WTC11 (cell line): ENCODE data around the gene CXCL3. TPM values are rescaled to one million over a fixed set of nuclear protein-coding genes. Genes with fewer than 3 reads are reported as not detected.

Experiments used
- ATAC-seq: fragments of 200-7000 bp; cut with Tn5 transposase; 2 replicates; pipeline ENCODE4 v1.10.0; 2021; ENCODE audit warnings: mild to moderate bottlenecking, moderate library complexity
- CTCF ChIA-PET: fragments of 300-600 bp; sonication (Branson Sonifier 250); formaldehyde crosslinking; loops from one replicate; lab custom pipeline; 2021; ENCODE audit warnings: antibody characterized with exemption; lab: Charles Lee
- POLR2A ChIA-PET: fragments of 350-600 bp; sonication (Branson Sonifier 250); formaldehyde crosslinking; loops from one replicate; lab custom pipeline; 2021; ENCODE audit warnings: antibody characterized with exemption; lab: Charles Lee
- DNase-seq: peaks from one replicate; pipeline ENCODE4 v3.0.0; 2021; ENCODE audit warnings: low spot score
- H3K27ac Mint-ChIP-seq: 2 replicates; pipeline ENCODE4 v1.8.0; 2021; ENCODE audit warnings: mixed read lengths
- H3K27me3 Mint-ChIP-seq: 2 replicates; pipeline ENCODE4 v1.8.0; 2021; ENCODE audit warnings: low read depth, mild to moderate bottlenecking, moderate library complexity, mixed read lengths
- H3K36me3 Mint-ChIP-seq: 2 replicates; pipeline ENCODE4 v1.8.0; 2021; ENCODE audit warnings: mixed read lengths
- H3K4me1 Mint-ChIP-seq: 2 replicates; pipeline ENCODE4 v1.8.0; 2022; ENCODE audit warnings: mixed read lengths
- H3K4me3 Mint-ChIP-seq: 2 replicates; pipeline ENCODE4 v1.8.0; 2021; ENCODE audit warnings: mild to moderate bottlenecking, moderate library complexity, mixed read lengths
- H3K9me3 Mint-ChIP-seq: 2 replicates; pipeline ENCODE4 v1.8.0; 2021; ENCODE audit warnings: mixed read lengths
- ATF3 ChIP-seq: sonication (generic); formaldehyde crosslinking; conservative IDR thresholded peaks from 2 replicates; pipeline ENCODE4 v1.8.1; 2022; ENCODE audit warnings: mild to moderate bottlenecking, missing genetic modification reagents
- CBFB ChIP-seq: sonication (generic); formaldehyde crosslinking; IDR thresholded peaks from 2 replicates; pipeline ENCODE4 v1.8.1; 2022; ENCODE audit warnings: mild to moderate bottlenecking, low read depth, missing genetic modification reagents
- CREB1 ChIP-seq: sonication (generic); formaldehyde crosslinking; IDR thresholded peaks from 2 replicates; pipeline ENCODE4 v1.8.0; 2023; ENCODE audit warnings: mild to moderate bottlenecking, missing genetic modification reagents
- ELF4 ChIP-seq: sonication (generic); formaldehyde crosslinking; IDR thresholded peaks from 2 replicates; pipeline ENCODE4 v1.8.1; 2022; ENCODE audit warnings: low read depth, mild to moderate bottlenecking, moderate library complexity, missing genetic modification reagents
- ESRRA ChIP-seq: sonication (generic); formaldehyde crosslinking; IDR thresholded peaks from 2 replicates; pipeline ENCODE4 v1.8.1; 2022; ENCODE audit warnings: mild to moderate bottlenecking, missing genetic modification reagents, borderline replicate concordance
- MXD4 ChIP-seq: fragments of 250-450 bp; sonication (Bioruptor Pico); IDR thresholded peaks from 2 replicates; pipeline ENCODE4 v1.8.0; 2021; ENCODE audit warnings: mild to moderate bottlenecking, moderate library complexity, borderline replicate concordance
- NFATC4 ChIP-seq: fragments of 250-450 bp; sonication (Bioruptor Pico); IDR thresholded peaks from 2 replicates; pipeline ENCODE4 v1.9.0; 2021; ENCODE audit warnings: mild to moderate bottlenecking
- NR2C2 ChIP-seq: sonication (generic); formaldehyde crosslinking; IDR thresholded peaks from 2 replicates; pipeline ENCODE4 v1.8.0; 2022; ENCODE audit warnings: mild to moderate bottlenecking, missing genetic modification reagents
- RORB ChIP-seq: fragments of 250-450 bp; sonication (Bioruptor Pico); IDR thresholded peaks from 2 replicates; pipeline ENCODE4 v1.9.0; 2021; ENCODE audit warnings: mild to moderate bottlenecking
- TCF7 ChIP-seq: sonication (generic); formaldehyde crosslinking; IDR thresholded peaks from 2 replicates; pipeline ENCODE4 v1.8.0; 2022; ENCODE audit warnings: mild to moderate bottlenecking, low read depth, missing genetic modification reagents, moderate library complexity
- ZNF317 ChIP-seq: sonication (generic); formaldehyde crosslinking; IDR thresholded peaks from 2 replicates; pipeline ENCODE4 v1.8.1; 2023; ENCODE audit warnings: low read depth, mild to moderate bottlenecking, moderate library complexity, missing genetic modification reagents, borderline replicate concordance
- ZNF423 ChIP-seq: fragments of 250-450 bp; sonication (Bioruptor Pico); IDR thresholded peaks from 2 replicates; pipeline ENCODE4 v2.1.2; 2022; ENCODE audit warnings: mild to moderate bottlenecking, moderate library complexity
- ZNF671 ChIP-seq: fragments of 250-450 bp; sonication (Bioruptor Pico); IDR thresholded peaks from 2 replicates; pipeline ENCODE4 v1.8.0; 2021; ENCODE audit warnings: mild to moderate bottlenecking
- ZSCAN18 ChIP-seq: fragments of 250-450 bp; sonication (Bioruptor Pico); IDR thresholded peaks from 2 replicates; pipeline ENCODE4 v2.1.2; 2022; ENCODE audit warnings: mild to moderate bottlenecking, moderate library complexity
- total RNA-seq: library from RNA; stranded (reverse); gene quantifications from 3 replicates; pipeline ENCODE4 v1.2.3, GENCODE V29; 2021
- TF ChIP-seq, protein P1 (sequence below): fragments of 250-450 bp; sonication (Bioruptor Pico); IDR thresholded peaks from 2 replicates; pipeline ENCODE4 v1.8.0; 2021; ENCODE audit warnings: mild to moderate bottlenecking
- TF ChIP-seq, protein P2 (sequence below): sonication (generic); formaldehyde crosslinking; IDR thresholded peaks from 2 replicates; pipeline ENCODE4 v1.8.1; 2022; ENCODE audit warnings: mild to moderate bottlenecking, moderate library complexity, missing genetic modification reagents
- TF ChIP-seq, protein P3 (sequence below): sonication (generic); formaldehyde crosslinking; IDR thresholded peaks from 2 replicates; pipeline ENCODE4 v1.8.1; 2022; ENCODE audit warnings: mild to moderate bottlenecking, missing genetic modification reagents, moderate library complexity, borderline replicate concordance
- TF ChIP-seq, protein P4 (sequence below): sonication (generic); formaldehyde crosslinking; IDR thresholded peaks from 2 replicates; pipeline ENCODE4 v1.8.1; 2022; ENCODE audit warnings: low read depth, mild to moderate bottlenecking, moderate library complexity, missing genetic modification reagents, borderline replicate concordance

Gene CXCL3
- total RNA-seq, 1 experiment from 2014 or later: 3.5 TPM

GRCh38 chr4:74047152-74047551, 8.7 kb upstream of the CXCL3 start:
- no peak for TF ChIP-seq CBFB (CRISPR knock-in tag)
- TF ChIP-seq ZNF423 (CRISPR knock-in tag): no peak
- TF ChIP-seq ATF3 (CRISPR knock-in tag): no peak
- TF ChIP-seq, protein P1, sequence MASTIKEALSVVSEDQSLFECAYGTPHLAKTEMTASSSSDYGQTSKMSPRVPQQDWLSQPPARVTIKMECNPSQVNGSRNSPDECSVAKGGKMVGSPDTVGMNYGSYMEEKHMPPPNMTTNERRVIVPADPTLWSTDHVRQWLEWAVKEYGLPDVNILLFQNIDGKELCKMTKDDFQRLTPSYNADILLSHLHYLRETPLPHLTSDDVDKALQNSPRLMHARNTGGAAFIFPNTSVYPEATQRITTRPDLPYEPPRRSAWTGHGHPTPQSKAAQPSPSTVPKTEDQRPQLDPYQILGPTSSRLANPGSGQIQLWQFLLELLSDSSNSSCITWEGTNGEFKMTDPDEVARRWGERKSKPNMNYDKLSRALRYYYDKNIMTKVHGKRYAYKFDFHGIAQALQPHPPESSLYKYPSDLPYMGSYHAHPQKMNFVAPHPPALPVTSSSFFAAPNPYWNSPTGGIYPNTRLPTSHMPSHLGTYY (CRISPR knock-in tag): no peak
- TF ChIP-seq TCF7 (CRISPR knock-in tag): no peak
- ChIA-PET POLR2A (no interaction called here), CTCF (no interaction called here)
- Mint-ChIP-seq H3K4me3 (no peak overlapping the region), H3K27ac (no peak overlapping the region), H3K27me3 (no peaks in the 10 kb centered on the region), H3K9me3 (peaks cover 27% of the 10 kb centered on the region), H3K36me3 (peaks cover 12% of the 10 kb centered on the region), H3K4me1 (peaks cover 5% of the 10 kb centered on the region; the same call in 1 of the 2 replicates)
- no peak for ATAC-seq
- no peak for DNase-seq

- TF ChIP-seq, protein P2, sequence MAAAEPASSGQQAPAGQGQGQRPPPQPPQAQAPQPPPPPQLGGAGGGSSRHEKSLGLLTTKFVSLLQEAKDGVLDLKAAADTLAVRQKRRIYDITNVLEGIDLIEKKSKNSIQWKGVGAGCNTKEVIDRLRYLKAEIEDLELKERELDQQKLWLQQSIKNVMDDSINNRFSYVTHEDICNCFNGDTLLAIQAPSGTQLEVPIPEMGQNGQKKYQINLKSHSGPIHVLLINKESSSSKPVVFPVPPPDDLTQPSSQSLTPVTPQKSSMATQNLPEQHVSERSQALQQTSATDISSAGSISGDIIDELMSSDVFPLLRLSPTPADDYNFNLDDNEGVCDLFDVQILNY: no peak
- TF ChIP-seq NFATC4 (no peak), NR2C2 (no peak), MXD4 (CRISPR knock-in tag) (no peak), ZNF317 (CRISPR knock-in tag) (no peak), ESRRA (CRISPR knock-in tag) (no peak), ELF4 (CRISPR knock-in tag) (no peak), ZNF671 (CRISPR knock-in tag) (no peak), RORB (CRISPR knock-in tag) (no peak), ZSCAN18 (no peak), CREB1 (no peak), CBFB (CRISPR knock-in tag) (no peak)
- TF ChIP-seq, protein P3, sequence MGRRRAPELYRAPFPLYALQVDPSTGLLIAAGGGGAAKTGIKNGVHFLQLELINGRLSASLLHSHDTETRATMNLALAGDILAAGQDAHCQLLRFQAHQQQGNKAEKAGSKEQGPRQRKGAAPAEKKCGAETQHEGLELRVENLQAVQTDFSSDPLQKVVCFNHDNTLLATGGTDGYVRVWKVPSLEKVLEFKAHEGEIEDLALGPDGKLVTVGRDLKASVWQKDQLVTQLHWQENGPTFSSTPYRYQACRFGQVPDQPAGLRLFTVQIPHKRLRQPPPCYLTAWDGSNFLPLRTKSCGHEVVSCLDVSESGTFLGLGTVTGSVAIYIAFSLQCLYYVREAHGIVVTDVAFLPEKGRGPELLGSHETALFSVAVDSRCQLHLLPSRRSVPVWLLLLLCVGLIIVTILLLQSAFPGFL (CRISPR knock-in tag): no peak
- TF ChIP-seq, protein P4, sequence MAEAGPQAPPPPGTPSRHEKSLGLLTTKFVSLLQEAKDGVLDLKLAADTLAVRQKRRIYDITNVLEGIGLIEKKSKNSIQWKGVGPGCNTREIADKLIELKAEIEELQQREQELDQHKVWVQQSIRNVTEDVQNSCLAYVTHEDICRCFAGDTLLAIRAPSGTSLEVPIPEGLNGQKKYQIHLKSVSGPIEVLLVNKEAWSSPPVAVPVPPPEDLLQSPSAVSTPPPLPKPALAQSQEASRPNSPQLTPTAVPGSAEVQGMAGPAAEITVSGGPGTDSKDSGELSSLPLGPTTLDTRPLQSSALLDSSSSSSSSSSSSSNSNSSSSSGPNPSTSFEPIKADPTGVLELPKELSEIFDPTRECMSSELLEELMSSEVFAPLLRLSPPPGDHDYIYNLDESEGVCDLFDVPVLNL (CRISPR knock-in tag): no peak
- no peak for ATAC-seq
- peaks cover 27% of the 10 kb centered on the region for H3K9me3 Mint-ChIP-seq
- H3K27me3 Mint-ChIP-seq: no peaks in the 10 kb centered on the region
- H3K4me1 Mint-ChIP-seq: peaks cover 8% of the 10 kb centered on the region
- H3K36me3 Mint-ChIP-seq: peaks cover 12% of the 10 kb centered on the region
- ChIA-PET POLR2A (interaction anchor here (0.7 kb wide), 1 partner anchor 481 kb away, joined by 3 read pairs; no protein-coding TSS in a partner anchor), CTCF (no interaction called here)
- H3K4me3 Mint-ChIP-seq: no peak overlapping the region
- H3K27ac Mint-ChIP-seq: no peak overlapping the region; the same call in 1 of the 2 replicates
- DNase-seq: no peak
Observed at GRCh38 chr4:74045772-74046171, 7.3 kb upstream of the CXCL3 start.
